Mesenchymal stem cell (in vitro differentiated cells and primary cell): ENCODE measurements around the gene FGF14.

Experiments used
- DNase-seq: peaks from one replicate; pipeline ENCODE4 v3.0.0-alpha.2; 2013
- H2AFZ ChIP-seq: one replicate; pipeline ENCODE4 v1.6.1; 2013; ENCODE audit warnings: low read depth, mild to moderate bottlenecking, control low read depth, inconsistent platforms, low read length, moderate library complexity
- H2AK5ac ChIP-seq: 2 replicates; pipeline ENCODE4 v1.6.1; 2013; ENCODE audit warnings: low read length, moderate library complexity, mild to moderate bottlenecking, inconsistent platforms; ENCODE audit not compliant: severe bottlenecking
- H2BK120ac ChIP-seq: one replicate; pipeline ENCODE4 v1.6.1; 2013; ENCODE audit warnings: low read depth, mild to moderate bottlenecking, inconsistent platforms, low read length, moderate library complexity
- H2BK12ac ChIP-seq, 2 experiments: one replicate each; pipeline ENCODE4 v1.6.1; 2013; ENCODE audit warnings: inconsistent platforms in 2 of 2, low read length in 2 of 2, mild to moderate bottlenecking in 2 of 2, moderate library complexity in 2 of 2, control low read depth in 1 of 2
- H2BK15ac ChIP-seq: one replicate; pipeline ENCODE4 v1.6.1; 2013; ENCODE audit warnings: mild to moderate bottlenecking, low read depth, inconsistent platforms; ENCODE audit not compliant: poor library complexity, severe bottlenecking
- H2BK5ac ChIP-seq: 2 replicates; pipeline ENCODE4 v1.6.1; 2013; ENCODE audit warnings: low read depth, mild to moderate bottlenecking, low read length, control low read depth, inconsistent platforms; ENCODE audit not compliant: poor library complexity, severe bottlenecking
- H3K14ac ChIP-seq, 2 experiments: one replicate each; pipeline ENCODE4 v1.6.1; 2013; ENCODE audit warnings: inconsistent platforms in 2 of 2, low read length in 2 of 2, control low read depth in 1 of 2, mild to moderate bottlenecking in 1 of 2, moderate library complexity in 1 of 2
- H3K18ac ChIP-seq, 2 experiments: one replicate each; pipeline ENCODE4 v1.6.1; 2013; ENCODE audit warnings: inconsistent platforms in 2 of 2, low read length in 2 of 2, control low read depth in 1 of 2, low read depth in 1 of 2, mild to moderate bottlenecking in 1 of 2
- H3K23ac ChIP-seq, 2 experiments: one replicate each; pipeline ENCODE4 v1.6.1; 2013; ENCODE audit warnings: inconsistent platforms in 2 of 2, low read length in 2 of 2, mild to moderate bottlenecking in 2 of 2, moderate library complexity in 2 of 2, control low read depth in 1 of 2
- H3K27ac ChIP-seq: 2 replicates; pipeline ENCODE4 v1.5.1; 2013; ENCODE audit warnings: mild to moderate bottlenecking, moderate library complexity, low read length, control low read depth, inconsistent platforms; ENCODE audit not compliant: poor library complexity, severe bottlenecking
- H3K27me3 ChIP-seq, 2 experiments: 2 replicates each; pipeline versions ENCODE4 v1.6.1 to v1.7.0; 2013; ENCODE audit warnings: low read length in 2 of 2, mild to moderate bottlenecking in 2 of 2, moderate library complexity in 2 of 2, control low read depth in 1 of 2, inconsistent platforms in 1 of 2; ENCODE audit not compliant: control insufficient read depth in 1 of 2, insufficient read depth in 1 of 2
- H3K36me3 ChIP-seq, 2 experiments: 2 replicates each; pipeline versions ENCODE4 v1.6.1 to v1.7.0; 2013; ENCODE audit warnings: low read length in 2 of 2, control low read depth in 1 of 2, inconsistent platforms in 1 of 2, low read depth in 1 of 2, mild to moderate bottlenecking in 1 of 2; ENCODE audit not compliant: insufficient read depth in 2 of 2, control insufficient read depth in 1 of 2
- H3K4ac ChIP-seq, 2 experiments: one replicate each; pipeline ENCODE4 v1.6.1; 2013; ENCODE audit warnings: inconsistent platforms in 2 of 2, low read length in 2 of 2, mild to moderate bottlenecking in 2 of 2, moderate library complexity in 2 of 2, control low read depth in 1 of 2, low read depth in 1 of 2
- H3K4me1 ChIP-seq: 2 replicates; pipeline ENCODE4 v1.6.1; 2013; ENCODE audit warnings: low read depth, low read length, control low read depth; ENCODE audit not compliant: control insufficient read depth, insufficient read depth
- H3K4me2 ChIP-seq: 2 replicates; pipeline ENCODE4 v1.6.1; 2013; ENCODE audit warnings: low read length, mild to moderate bottlenecking, inconsistent platforms; ENCODE audit not compliant: poor library complexity, severe bottlenecking
- H3K4me3 ChIP-seq, 2 experiments: 2 replicates each; pipeline versions ENCODE4 v1.5.1 to v1.7.0; 2013; ENCODE audit warnings: low read length in 2 of 2, mild to moderate bottlenecking in 2 of 2, control low read depth in 1 of 2, low read depth in 1 of 2; ENCODE audit not compliant: insufficient read depth in 1 of 2
- H3K79me1 ChIP-seq: replicated peaks from 2 replicates; pipeline ENCODE4 v1.6.1; 2013; ENCODE audit warnings: mild to moderate bottlenecking, control low read depth, low read length, inconsistent platforms; ENCODE audit not compliant: poor library complexity, severe bottlenecking
- H3K9ac ChIP-seq: 2 replicates; pipeline ENCODE4 v1.7.0; 2013; ENCODE audit warnings: mild to moderate bottlenecking, low read length, moderate library complexity
- H3K9me3 ChIP-seq: 2 replicates; pipeline ENCODE4 v1.7.0; 2013; ENCODE audit warnings: mild to moderate bottlenecking, low read length; ENCODE audit not compliant: control insufficient read depth
- H4K8ac ChIP-seq: one replicate; pipeline ENCODE4 v1.6.1; 2013; ENCODE audit warnings: inconsistent platforms, mild to moderate bottlenecking, low read length, moderate library complexity
- H4K91ac ChIP-seq: one replicate; pipeline ENCODE4 v1.6.1; 2013; ENCODE audit warnings: mild to moderate bottlenecking, low read length, inconsistent platforms
- WGBS: methylation state at CpG from one replicate; pipeline ENCODE4 v1.1.7; 2013; ENCODE audit warnings: mixed read lengths; 5-methylcytosine and 5-hydroxymethylcytosine counted together

FGF14 gene

GRCh38 chr13:102049853-102050252 is 352.0 kb downstream of the FGF14 start:
- peaks cover 55% of the 10 kb centered on the region for H3K9me3 ChIP-seq
- H3K4me2 ChIP-seq, result no peak overlapping the region
- H2BK5ac ChIP-seq, result no peak overlapping the region
- 100% methylated on average over 1 of the region's 1 CpG for WGBS
- no peak overlapping the region for H4K8ac ChIP-seq
- no peaks in the 10 kb centered on the region for H3K4me1 ChIP-seq
- no peaks in the 10 kb centered on the region for H3K79me1 ChIP-seq
- no peak overlapping the region for H3K18ac ChIP-seq
- no peak overlapping the region for H3K23ac ChIP-seq
- H4K91ac ChIP-seq, result no peak overlapping the region
- H2AK5ac ChIP-seq, result no peak overlapping the region
- no peak overlapping the region for H2BK15ac ChIP-seq
- no peak overlapping the region for H3K4ac ChIP-seq
- no peak overlapping the region for H2AFZ ChIP-seq
- H3K4me3 ChIP-seq, result no peak overlapping the region
- no peak overlapping the region for H2BK120ac ChIP-seq
- no peaks in the 10 kb centered on the region for H3K27me3 ChIP-seq
- no peak overlapping the region for H3K27ac ChIP-seq
- no peaks in the 10 kb centered on the region for H3K36me3 ChIP-seq
- H2BK12ac ChIP-seq, result no peak overlapping the region
- H3K14ac ChIP-seq, result no peak overlapping the region
- no peak overlapping the region for H3K9ac ChIP-seq
- DNase-seq, result no peak

GRCh38 chr13:102045731-102046130 is 356.1 kb downstream of the FGF14 start:
- Histone ChIP-seq H3K23ac (no peak overlapping the region), H3K9me3 (peaks cover 18% of the 10 kb centered on the region), H3K4me2 (no peak overlapping the region), H2AFZ (no peak overlapping the region), H3K4ac (no peak overlapping the region), H3K27ac (no peak overlapping the region), H3K36me3 (no peaks in the 10 kb centered on the region), H3K4me3 (no peak overlapping the region), H3K79me1 (no peaks in the 10 kb centered on the region), H2BK12ac (no peak overlapping the region), H4K91ac (no peak overlapping the region), H2BK15ac (no peak overlapping the region), H3K18ac (no peak overlapping the region), H3K27me3 (no peaks in the 10 kb centered on the region), H3K14ac (no peak overlapping the region), H2BK120ac (no peak overlapping the region), H2BK5ac (no peak overlapping the region), H3K9ac (no peak overlapping the region), H4K8ac (no peak overlapping the region), H3K4me1 (no peaks in the 10 kb centered on the region), H2AK5ac (no peak overlapping the region)
- 0% methylated on average over 1 of the region's 1 CpG for WGBS
- no peak for DNase-seq

DNA sequence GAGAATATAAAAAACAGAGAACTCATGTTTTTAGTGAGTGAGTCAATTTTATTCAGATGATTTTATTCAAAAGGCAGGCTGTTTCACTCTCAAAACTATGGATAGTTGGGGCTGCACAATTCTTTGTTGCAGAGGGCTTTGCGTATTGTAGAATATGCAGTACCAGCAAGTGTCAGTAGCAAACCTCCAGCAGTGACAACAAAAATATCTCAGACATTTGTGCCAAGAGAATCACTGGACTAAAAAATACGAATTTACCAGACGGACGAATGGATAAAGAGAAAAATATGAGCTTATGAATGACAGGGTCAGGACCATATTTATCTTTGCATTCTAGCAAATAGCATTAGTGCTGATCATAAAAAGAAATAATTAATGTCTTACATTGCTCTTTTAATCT is 359.1 kb downstream of the FGF14 start:
- H2AFZ ChIP-seq, result no peak overlapping the region
- no peak overlapping the region for H3K23ac ChIP-seq
- H3K27ac ChIP-seq, result no peak overlapping the region
- 88% methylated on average over 1 of the region's 4 CpGs for WGBS
- no peaks in the 10 kb centered on the region for H3K27me3 ChIP-seq
- H2AK5ac ChIP-seq, result no peak overlapping the region
- no peak overlapping the region for H2BK15ac ChIP-seq
- no peak overlapping the region for H3K4me3 ChIP-seq
- H3K4me1 ChIP-seq, result no peaks in the 10 kb centered on the region
- H3K18ac ChIP-seq, result no peak overlapping the region
- H2BK120ac ChIP-seq, result no peak overlapping the region
- no peak overlapping the region for H3K4me2 ChIP-seq
- no peak overlapping the region for H2BK12ac ChIP-seq
- no peak for DNase-seq
- H4K8ac ChIP-seq, result no peak overlapping the region
- H3K79me1 ChIP-seq, result no peaks in the 10 kb centered on the region
- no peak overlapping the region for H4K91ac ChIP-seq
- no peak overlapping the region for H3K4ac ChIP-seq
- H3K14ac ChIP-seq, result no peak overlapping the region
- peaks cover 3% of the 10 kb centered on the region for H3K9me3 ChIP-seq
- H3K36me3 ChIP-seq, result no peaks in the 10 kb centered on the region
- H3K9ac ChIP-seq, result no peak overlapping the region
- no peak overlapping the region for H2BK5ac ChIP-seq

DNA sequence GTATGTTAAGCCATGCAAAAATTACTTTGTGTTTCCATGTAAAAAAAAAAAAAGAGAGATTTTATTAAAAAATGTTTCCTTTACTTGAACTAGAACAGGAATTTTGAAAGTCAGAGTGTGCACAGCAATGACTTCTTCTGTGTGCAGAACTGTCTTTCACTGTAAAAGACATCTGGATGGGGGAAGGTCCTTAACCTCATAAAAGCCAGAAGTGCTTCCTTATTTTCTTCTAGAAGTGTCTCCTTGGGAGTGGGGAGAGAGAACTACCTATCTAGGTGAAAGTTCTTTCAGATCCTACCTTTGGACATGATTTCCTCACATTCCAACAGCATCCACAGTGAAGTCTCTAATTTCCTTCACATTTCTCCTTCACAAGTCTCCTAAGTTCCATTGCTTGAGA is 360.3 kb downstream of the FGF14 start:
- H3K4ac ChIP-seq, result no peak overlapping the region
- no peak overlapping the region for H3K4me2 ChIP-seq
- no peak overlapping the region for H3K18ac ChIP-seq
- H3K4me1 ChIP-seq, result no peaks in the 10 kb centered on the region
- H3K23ac ChIP-seq, result no peak overlapping the region
- no peak overlapping the region for H2BK5ac ChIP-seq
- H2BK12ac ChIP-seq, result no peak overlapping the region
- H3K4me3 ChIP-seq, result no peak overlapping the region
- H2AK5ac ChIP-seq, result no peak overlapping the region
- H2AFZ ChIP-seq, result no peak overlapping the region
- H3K79me1 ChIP-seq, result no peaks in the 10 kb centered on the region
- no peak overlapping the region for H3K14ac ChIP-seq
- H3K9me3 ChIP-seq, result peaks cover 3% of the 10 kb centered on the region
- H3K36me3 ChIP-seq, result no peaks in the 10 kb centered on the region
- H3K9ac ChIP-seq, result no peak overlapping the region
- H2BK120ac ChIP-seq, result no peak overlapping the region
- H3K27me3 ChIP-seq, result no peaks in the 10 kb centered on the region
- no peak for DNase-seq
- H3K27ac ChIP-seq, result no peak overlapping the region
- no peak overlapping the region for H4K8ac ChIP-seq
- H4K91ac ChIP-seq, result no peak overlapping the region
- no peak overlapping the region for H2BK15ac ChIP-seq
